GM11168 (cell line): ENCODE data around the gene MET.

Experiments
- in situ Hi-C: fragments of 300-500 bp; cut with MboI; formaldehyde crosslinking; loops from one replicate; pipeline ENCODE4 v1.12.0; 2022; ENCODE audit warnings: low sequenced_read_pairs; ENCODE audit not compliant: unreplicated experiment

The MET gene

GRCh38 chr7:116696707-116697106 lies 24.7 kb downstream of the MET start:
- in situ Hi-C loops, result no loop called here

DNA sequence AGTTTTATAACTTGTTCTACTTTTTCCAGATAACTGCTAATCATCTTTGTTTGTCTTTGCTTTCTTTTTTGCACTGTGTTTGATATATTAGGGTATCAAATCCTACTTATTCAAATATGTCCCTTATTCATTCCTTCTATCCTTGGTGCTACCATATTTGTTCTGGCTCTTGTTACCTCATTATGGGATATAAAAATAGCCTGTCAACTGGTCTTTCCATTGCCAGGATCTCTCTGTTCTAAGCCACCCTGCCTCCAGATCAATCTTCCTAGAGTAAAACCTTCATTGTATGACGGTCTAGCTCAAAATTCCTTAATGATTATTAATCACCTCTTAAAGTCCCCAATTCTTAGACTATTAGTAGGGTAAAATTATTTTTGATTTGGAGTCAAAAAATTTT lies 25.2 kb downstream of the MET start:
- in situ Hi-C loops, result no loop called here

- in situ Hi-C loops, result no loop called here
These were observed 25.8 kb downstream of the MET start for GRCh38 chr7:116697761-116698160.

DNA sequence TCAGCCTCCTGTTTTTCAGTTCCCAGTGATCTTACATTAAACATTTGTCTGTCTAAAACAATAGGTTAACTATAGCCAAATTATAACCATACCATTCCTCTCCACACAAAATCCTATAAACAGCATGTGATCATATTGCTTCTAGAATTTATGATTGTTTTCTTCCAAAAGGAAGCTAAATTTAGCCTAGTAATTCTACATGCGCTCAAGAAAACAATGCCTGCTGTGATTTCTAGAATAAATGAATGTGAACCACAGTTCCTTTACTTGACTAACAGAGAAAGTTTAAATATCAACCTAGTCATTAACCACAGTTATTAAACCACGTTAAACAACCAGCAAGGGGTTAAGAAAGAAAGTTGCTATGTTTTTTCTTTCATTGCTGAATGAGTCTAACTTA lies 26.4 kb downstream of the MET start:
- in situ Hi-C loops, result no loop called here

GRCh38 chr7:116698930-116699721 lies 27.1 kb downstream of the MET start:
- in situ Hi-C loops, result no loop called here

GRCh38 chr7:116699722-116700120 lies 27.7 kb downstream of the MET start:
- in situ Hi-C loops, result no loop called here

- in situ Hi-C loops, result no loop called here
These were observed 30.2 kb downstream of the MET start for GRCh38 chr7:116702046-116702785.

GRCh38 chr7:116704650-116705228 lies 32.7 kb downstream of the MET start:
- in situ Hi-C loops, result no loop called here

DNA sequence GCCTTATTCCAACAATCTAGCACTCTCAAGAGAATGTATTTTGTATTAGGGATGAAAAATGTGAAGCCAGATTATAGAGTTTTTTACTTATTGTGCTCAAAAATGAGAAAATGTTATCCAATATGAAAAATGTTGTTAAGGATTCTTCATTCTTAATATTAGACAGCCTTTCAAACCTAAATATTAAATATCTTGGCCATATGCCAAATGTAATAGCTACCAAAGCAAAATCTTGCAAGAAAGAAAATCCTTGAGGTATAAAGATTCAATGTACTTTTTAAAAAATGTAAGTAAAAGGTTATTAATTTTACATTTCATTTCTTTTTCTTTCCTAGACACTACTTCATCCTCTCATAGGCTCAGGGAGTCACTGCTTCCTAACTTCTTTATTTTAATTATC lies 33.4 kb downstream of the MET start:
- in situ Hi-C loops, result no loop called here

DNA sequence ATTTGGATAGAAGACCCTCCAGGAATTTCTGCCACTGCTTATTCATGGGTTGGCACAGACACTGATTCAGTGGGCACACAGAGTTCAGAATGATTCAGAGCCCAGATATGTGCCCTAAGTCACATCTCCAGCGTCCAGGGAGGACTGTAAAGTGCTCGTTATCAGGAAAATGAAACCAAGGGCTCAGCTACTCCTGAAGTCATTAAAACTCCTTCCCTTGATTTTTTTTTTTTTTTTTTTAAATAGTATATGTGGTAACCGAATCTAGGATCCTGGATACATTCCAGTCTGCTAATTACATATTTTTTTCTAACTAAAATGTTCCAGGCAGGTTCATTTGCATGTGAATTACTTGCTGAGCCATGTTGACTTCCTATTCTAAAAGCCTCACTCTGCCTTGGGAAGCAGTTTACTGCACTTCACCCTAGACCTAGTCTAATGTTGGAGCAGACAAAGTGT lies 34.7 kb downstream of the MET start:
- in situ Hi-C loops, result no loop called here

- in situ Hi-C loops, result no loop called here
These were observed 35.3 kb downstream of the MET start for GRCh38 chr7:116707289-116707688.

DNA sequence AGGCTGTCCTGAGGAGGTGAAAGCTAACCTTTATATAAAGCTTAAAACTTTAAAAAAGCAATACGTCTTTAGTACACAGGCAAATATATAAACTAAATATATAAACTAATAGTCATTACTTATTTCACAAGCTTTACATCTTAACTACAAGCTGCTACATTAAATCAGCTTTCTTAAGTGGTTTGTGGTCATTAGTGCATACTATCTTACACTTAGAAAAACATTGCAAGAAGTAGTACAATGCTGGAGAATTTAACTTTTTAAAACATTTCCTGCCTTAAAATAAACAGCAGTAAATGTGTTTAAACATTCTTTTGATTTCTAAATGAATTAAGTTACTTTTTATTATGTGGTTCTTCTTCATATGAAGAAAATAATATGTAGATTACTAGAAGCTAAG lies 36.3 kb downstream of the MET start:
- in situ Hi-C loops, result no loop called here

- in situ Hi-C loops, result no loop called here
These were observed 36.9 kb downstream of the MET start for GRCh38 chr7:116708861-116709260.

DNA sequence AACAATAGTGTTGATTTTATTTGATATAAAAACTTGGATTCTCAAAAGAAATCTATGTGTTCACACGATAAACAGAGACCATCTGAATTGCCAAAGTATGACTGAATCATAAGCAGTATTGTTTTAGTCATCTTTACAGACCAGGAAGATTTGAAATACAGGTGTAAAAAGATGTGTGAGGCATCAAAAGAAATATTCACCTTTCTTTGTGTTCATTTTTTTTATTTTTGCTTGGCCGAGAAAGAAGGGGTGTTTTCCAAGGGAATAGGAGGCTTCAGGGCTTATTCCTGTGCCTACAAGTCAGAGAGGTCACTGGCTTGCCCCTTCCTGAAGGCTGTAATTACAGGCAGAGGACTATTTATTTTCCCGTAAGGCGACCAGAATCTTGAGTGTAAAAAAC lies 37.3 kb downstream of the MET start:
- in situ Hi-C loops, result no loop called here

DNA sequence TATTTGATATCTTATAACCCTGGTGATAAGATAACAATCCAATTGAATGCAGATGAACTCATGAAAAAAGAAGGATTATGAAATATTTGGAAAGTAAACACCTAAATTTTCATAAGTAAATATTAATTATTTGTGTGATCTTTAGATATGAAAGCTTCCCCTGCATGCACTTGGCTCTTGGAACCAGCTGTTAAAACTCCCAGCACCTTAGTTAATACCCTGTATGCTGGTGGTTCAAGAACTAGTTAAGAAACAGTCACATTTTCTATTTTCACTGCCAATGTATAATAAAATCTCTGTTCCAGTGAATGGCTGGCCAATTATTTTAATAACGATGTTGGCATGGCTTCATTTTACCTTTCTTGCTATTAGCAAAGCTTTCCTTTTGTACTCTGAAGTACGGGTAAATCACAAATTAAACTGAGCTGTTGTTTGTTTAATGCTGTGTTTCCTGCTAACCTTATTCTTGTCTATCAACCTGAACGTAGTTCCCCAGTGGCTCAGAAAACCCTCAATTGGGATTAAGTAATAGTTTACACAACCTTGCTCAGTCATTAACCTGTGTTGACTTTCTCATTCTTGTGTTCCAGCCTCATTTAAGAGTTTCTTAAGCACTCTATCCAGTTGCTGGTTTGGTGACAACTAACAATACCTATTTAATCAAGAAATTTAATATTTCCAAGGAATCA lies 38.9 kb downstream of the MET start:
- in situ Hi-C loops, result no loop called here

GRCh38 chr7:116711790-116712189 lies 39.8 kb downstream of the MET start:
- in situ Hi-C loops, result no loop called here

GRCh38 chr7:116713500-116713899 lies 41.5 kb downstream of the MET start:
- in situ Hi-C loops, result no loop called here

DNA sequence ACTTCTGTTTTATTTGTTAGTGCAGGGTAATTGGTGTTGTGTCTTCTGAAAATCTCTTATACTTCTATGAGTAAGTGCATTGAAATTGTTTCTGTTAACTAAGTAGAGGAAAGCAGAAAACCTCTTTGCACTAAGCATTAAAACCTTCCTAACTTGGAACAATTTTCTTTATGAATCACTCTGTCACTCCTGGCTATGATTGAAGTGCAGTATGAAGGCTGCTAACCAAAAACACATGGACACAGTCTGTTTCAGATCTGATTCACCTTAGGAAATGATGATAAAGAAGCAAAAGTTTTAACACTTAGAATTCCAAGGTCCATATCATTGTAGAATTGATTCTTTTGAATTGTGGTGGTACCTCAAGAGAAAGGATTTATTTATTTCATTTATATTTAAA lies 41.9 kb downstream of the MET start:
- in situ Hi-C loops, result no loop called here

DNA sequence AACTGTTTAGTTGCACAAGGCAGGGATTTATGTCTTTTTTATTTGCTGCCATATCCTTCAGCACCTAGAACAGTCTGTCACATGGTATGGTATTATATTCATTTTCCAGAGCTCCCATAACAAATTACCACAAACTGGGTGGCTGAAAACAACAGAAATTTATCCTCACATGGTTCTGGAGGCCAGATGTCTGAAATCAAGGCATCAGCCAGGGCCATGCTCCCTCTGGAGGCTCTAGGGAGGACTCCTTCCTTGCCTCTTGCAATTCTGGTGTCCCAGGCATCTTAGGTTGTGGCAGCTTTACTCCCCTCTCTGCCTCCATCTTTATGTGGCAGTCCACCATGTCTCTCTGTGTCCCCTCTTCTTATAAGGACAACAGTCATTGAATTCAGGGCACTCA lies 43.1 kb downstream of the MET start:
- in situ Hi-C loops, result no loop called here

GRCh38 chr7:116717137-116717536 lies 45.1 kb downstream of the MET start:
- in situ Hi-C loops, result no loop called here
